GM12801 (cell line): ENCODE results near the gene DENND2D.

ENCODE experiments used
- CTCF ChIP-seq: IDR thresholded peaks from one replicate; pipeline ENCODE4 v1.5.1; 2011; ENCODE audit warnings: control low read depth; ENCODE audit not compliant: insufficient read length; ENCODE audit errors: extremely low read depth

Gene DENND2D

GRCh38 chr1:111227434-111227833, 27.0 kb upstream of the DENND2D start, which contains the start of gene CHI3L2:
TSS of gene CHI3L2 (plus strand) at chr1:111227713. CDS start at chr1:111227730, 17 bp downstream.
- no peak for TF ChIP-seq CTCF

GRCh38 chr1:111225717-111226400, 25.4 kb upstream of the DENND2D start:
- no peak for TF ChIP-seq CTCF

DNA sequence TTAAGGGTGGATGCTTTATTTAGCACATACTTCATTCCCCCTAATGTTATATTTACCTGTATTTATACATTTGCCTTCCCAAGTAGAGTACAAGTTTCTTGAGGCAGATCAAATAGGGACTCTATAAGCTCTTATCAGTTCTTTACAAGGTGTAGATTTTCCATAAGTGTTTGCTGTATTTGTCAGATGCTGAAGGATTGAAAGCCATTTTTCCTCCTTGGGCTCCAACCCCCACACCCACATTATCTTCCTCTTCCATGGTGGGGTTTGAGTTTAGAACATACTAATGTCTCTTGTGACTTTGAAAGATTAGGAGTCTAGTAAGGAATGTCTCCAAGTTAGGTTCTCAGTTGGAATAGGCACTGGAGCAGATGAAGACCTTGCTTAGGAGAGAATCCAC, 24.6 kb upstream of the DENND2D start:
- TF ChIP-seq CTCF: no peak

- TF ChIP-seq CTCF: no peak
Measured at GRCh38 chr1:111223126-111223685, 22.8 kb upstream of the DENND2D start.

- TF ChIP-seq CTCF: no peak
Measured at GRCh38 chr1:111222308-111223125, 22.1 kb upstream of the DENND2D start.

DNA sequence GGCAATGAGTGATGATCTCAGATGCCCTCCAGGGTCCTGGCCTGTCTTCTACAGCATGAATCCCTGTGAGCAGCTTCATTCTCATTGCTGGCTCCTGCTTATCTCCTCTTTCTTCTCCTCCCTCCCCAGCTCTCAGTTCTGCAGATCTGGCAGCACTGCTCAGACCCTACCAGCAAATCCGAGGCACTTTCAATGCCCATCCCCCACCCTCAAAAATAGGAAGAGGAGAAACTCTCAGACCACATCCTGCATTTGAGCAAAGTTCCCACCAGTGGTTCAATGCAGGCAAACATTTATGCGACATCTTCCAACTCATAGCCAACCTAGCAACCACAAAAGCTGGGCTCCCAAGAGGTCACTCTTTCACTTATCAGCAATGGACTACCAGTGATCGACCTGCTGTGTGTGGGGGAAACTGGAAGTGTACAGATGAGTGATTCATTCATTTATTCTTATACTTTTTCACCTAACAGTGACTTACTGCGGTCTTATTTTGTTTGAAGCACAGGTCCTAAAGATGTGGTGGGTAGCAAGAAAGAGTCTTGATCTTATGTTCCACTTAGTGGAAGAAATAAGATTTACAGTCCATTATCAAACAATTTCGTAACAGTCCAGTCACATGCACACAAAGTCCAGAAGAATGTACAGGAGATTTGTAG, 21.3 kb upstream of the DENND2D start:
- TF ChIP-seq CTCF: no peak

GRCh38 chr1:111221276-111221632, 20.8 kb upstream of the DENND2D start:
- no peak for TF ChIP-seq CTCF
